HG02938 (cell line): Measurements from ENCODE around the gene TAS2R3.
"Not testable (repeated sequence)": the region's sequence is repeated elsewhere in the genome, so short reads cannot be mapped to it uniquely, and the experiment has no call there.

Source experiments
- ATAC-seq: cut with Tn5 transposase; IDR thresholded peaks from one replicate; pipeline ENCODE4 v1.9.1; 2021; ENCODE audit warnings: mild to moderate bottlenecking, moderate library complexity; ENCODE audit not compliant: unreplicated experiment

Gene TAS2R3

GRCh38 chr7:141763797-141764196, at the start of gene TAS2R3:
Gene TAS2R3 (plus strand): TSS chr7:141764097. CDS start chr7:141764159, 62 bp downstream.
- ATAC-seq = no peak

- no peak for ATAC-seq
Observed at GRCh38 chr7:141714571-141714970, 49.3 kb upstream of the TAS2R3 start.

GRCh38 chr7:141715018-141715417, 48.9 kb upstream of the TAS2R3 start:
- no peak for ATAC-seq

GRCh38 chr7:141715794-141716689, 47.9 kb upstream of the TAS2R3 start:
- no peak for ATAC-seq

DNA sequence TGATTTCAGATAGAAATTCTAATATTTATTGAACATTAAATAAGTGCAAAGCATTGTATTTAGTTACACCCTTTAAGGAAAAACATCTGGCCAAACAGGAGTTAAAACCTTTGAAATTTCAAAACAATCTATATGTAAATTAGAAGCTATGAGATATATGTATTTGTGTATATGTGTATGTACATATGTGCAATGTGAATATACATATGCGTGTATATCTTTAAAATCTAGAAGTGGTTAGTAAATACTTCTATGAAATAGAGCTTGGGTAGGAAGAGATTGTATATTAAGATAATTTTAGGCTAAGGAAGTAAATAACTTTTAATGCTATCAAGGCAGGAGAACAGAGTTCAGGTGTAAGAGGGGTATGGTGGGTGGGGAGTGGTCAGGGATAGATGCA, 46.4 kb upstream of the TAS2R3 start:
- ATAC-seq = no peak

DNA sequence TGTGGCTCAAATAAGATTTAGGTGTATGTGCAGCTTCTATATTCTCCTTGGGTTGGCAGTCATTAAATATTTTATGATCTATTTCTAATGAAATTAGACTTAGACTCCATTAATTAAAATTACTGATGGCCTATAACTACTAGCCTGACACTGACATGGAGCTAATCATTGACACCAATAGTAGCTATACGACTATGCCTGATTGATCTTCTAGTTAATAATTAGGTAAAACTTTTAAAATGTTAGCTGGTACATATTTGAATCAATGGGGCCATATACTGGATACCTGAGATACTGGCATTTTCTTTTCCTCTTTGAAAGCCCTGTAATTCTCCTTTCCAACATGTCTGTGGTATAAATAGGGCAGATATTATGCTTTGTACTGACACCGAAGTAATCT, 41.4 kb upstream of the TAS2R3 start:
- peak; percentile 65 for ATAC-seq

DNA sequence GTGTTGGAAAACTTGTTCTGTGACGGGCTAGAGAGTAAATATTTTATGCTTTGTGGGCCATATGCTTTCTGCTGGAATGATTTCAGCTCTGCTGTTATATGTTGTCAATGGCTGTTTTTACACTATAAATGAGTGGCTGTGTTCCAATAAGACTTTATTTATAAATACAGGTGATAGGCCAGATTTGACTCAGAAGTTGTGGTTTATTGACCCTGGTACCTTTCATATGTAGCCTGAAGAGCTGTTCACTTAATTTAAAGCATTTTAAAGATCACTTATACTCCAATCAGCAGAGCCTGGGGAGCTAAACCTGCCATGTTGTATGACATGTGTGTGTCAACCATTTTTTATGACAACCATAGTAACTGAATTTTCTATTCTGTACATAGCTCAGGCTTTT, 34.9 kb upstream of the TAS2R3 start:
- ATAC-seq = no peak

DNA sequence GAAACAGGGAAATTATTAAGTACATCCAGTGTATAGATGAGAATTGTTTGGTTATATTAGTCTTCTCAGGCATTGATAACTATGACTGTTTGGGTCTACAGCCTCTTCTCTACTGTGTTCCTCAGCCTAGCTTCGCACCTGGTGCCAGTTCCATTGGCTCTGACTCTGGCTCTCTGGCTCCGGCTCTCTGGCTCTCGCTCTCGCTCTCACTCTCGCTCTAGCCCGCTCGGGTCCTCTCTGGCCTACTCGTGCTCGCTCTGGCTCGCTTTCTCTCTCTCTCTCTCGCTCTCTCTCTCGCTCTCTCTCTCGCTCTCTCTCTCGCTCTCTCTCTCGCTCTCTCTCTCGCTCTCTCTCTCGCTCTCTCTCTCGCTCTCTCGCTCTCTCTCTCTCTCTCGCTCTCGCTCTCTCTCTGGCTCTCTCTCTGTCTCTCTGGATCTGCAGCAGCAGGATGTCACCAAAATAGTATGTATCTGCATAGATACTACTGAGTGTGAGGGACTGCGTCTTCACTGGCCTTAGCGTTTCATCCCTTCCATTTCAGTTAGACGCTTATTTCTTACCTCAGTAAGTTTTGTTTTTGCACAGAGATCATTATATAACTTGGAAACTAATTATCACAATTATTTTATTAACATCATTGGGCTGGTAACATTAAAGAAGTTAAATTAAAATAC, 32.3 kb upstream of the TAS2R3 start:
- no peak for ATAC-seq

DNA sequence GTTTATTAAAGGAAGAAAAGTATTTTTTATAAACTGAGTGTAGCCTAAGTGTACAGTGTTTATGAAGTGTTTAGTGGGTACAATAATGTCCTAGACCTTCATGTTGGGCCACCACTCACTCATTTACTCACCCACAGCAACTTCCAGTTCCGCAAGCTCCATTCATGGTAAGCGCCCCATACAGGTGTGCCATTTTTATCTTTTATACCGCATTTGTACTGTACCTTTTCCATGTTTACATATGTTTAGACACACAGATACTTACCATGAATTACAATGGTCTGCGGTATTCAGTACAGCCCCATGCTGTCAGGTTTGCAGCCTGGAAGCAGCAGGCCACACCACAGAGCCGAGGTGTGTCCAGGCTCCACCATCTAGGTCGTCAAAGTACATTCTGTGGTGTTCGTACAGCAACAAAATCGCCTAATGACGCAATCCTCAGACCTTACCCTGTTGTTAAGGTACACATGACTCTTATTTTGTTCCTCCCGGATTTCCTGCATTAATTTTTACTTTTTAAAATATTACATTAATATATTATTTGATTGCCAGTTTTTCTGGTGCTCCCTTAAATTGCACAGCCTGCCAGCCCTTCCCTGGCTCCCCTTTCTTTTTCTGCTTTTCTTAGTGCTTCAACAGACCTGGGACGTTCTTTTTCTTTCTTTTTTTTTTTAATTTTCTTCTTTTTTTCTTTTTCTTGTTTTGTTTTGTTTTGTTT, 26.6 kb upstream of the TAS2R3 start:
- ATAC-seq = no peak

- ATAC-seq = peak; percentile 89
Observed at GRCh38 chr7:141737836-141738591, 25.9 kb upstream of the TAS2R3 start, which contains the start of gene SSBP1. Gene SSBP1 (plus strand): TSS chr7:141738358. CDS start chr7:141739167, 809 bp downstream.

DNA sequence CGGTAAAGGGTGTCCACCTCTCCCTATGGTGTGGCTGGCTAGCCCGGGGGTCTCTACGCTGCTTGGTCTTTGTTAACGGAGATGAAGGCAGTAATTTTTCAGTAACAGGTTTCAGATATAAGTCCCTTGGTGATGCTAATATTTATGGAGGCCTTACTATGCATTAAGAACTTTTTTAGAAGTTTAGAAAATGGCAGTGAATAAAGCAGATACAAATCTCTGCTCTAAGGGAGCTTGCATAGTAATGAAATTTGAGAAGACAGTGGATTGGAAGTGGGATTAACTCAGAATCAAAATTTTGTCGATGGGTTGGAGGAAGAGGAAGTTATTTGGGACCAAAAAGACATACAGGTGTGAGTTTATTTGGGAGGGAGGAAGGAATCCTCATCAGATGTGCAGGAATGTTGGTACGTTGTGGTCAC, 25.3 kb upstream of the TAS2R3 start:
- ATAC-seq = no peak

DNA sequence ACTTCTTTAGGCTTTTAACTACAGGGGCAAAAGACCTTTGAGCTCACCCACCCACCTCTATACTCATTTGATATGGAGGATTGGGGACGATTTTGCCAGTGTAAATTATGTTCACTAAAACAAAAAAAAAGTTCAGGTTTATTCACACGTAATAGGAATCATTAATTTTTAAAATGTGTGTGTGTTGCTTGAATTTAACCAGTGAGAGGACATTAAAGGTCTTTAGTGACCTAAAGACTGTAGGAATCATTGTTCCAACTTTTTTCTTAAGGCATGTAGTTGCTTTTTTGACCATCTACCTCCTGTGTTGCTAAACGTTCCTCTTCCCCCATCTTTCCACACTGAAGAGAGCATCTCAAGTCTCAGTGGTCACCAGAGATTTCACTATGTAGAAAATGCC, 24.6 kb upstream of the TAS2R3 start:
- ATAC-seq = no peak

DNA sequence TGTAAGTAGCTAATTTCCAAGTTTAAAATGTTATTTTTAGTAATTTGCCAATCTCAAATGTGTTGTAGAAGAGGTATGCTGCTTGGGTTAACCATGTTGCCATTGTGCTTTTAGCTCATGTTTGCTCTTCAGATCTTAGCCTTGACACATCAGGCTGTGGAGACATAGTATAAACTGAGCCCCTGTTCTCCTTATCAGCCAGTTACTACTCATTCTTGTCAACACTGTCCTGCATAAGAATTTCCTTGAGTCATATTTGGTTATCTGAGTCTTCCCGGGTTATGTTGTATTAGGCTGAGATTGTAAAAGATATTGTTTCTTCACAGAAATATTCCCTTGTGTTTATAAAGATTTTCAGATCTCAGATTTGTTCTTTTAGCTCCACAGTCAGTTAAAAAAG, 21.7 kb upstream of the TAS2R3 start:
- no peak for ATAC-seq

DNA sequence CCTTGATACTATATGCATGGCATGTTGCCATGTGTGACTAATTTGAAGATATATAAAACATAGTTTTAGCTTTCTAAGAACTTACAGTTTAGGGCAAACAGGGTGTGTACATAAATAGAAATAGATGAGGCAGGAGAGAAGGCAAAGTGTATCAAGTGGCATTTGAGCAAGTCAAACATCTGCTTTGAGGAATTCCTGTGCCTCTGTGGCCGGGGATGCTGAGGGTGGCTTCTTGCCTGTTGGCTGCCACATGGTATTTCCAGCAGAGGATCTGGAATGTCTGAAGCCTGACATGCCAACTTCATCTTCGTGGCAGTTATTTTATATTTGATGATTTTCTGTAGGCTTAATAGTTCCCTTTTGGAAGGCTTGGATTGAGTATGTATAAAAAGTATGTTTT, 19.8 kb upstream of the TAS2R3 start:
- ATAC-seq = no peak

DNA sequence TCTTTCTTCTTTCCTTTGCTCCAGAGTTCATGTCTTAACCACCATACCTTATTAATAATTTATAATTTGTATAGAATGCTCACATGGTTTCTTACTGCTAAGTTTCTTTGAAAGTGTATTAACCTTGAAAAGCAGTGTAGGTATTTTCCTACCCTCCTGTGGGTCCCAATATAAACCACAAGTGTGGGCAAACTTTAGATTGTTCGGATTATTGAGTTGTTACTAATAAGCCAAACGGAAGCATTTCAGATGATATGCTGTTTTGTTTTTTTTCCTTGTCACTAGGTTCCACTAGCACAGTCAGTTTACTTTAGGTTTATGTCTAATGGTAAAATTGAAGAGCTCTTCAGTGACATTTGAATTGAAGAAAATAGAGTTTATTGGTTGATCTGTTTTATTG, 15.5 kb upstream of the TAS2R3 start:
- ATAC-seq = no peak

- ATAC-seq = not testable (repeated sequence)
Observed at GRCh38 chr7:141751904-141752303, 12.0 kb upstream of the TAS2R3 start.

- no peak for ATAC-seq
Observed at GRCh38 chr7:141752634-141753033, 11.3 kb upstream of the TAS2R3 start.

DNA sequence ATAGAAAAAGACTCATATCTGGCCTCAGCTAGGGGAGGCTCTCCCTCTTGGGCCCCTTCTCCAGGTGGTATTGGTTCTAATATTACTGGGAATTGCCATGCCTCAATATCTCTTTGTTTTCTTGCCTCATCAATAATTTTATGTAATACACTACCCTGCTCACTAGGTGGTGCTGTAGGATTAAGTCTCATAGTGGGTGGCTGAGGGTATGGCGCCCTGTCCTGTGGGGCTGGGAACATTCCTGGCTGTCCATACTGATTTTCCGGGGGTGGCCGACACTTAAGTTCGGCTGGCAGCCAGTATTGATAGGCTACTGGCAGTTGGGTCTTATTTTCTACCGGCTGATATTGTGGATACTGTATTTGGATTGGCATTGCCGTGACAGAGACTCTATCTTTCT, 9.0 kb upstream of the TAS2R3 start:
- ATAC-seq = no peak

GRCh38 chr7:141770083-141770583, 6.2 kb downstream of the TAS2R3 start:
- not testable (repeated sequence) for ATAC-seq

DNA sequence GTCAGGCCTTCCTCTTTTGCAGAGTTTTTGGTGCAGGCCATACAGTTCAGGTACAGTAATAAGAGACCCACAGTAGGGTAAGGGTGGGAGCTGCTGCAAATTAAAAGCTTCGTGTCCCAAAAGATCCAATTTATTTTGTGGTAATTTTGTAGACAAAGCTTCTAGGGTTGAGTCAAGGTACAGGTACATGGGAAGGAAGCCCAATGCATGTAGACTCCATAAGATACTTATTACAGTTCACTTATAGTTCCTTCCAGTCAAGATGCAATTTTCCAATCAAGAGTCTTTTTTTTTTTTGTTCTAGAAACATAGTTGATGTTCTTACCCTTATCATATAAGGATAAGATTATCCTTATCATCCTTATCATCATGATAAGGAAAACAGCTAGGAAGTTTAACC, 12.5 kb downstream of the TAS2R3 start, which contains the start of gene TAS2R4:
Gene TAS2R4 (plus strand): TSS at position 301 of the 400 bp plus-strand sequence. CDS start 1,815 bp downstream, outside the sequence.
- ATAC-seq = no peak
